Measurements from ENCODE around the gene CREBL2.

GRCh38 chr12:12628013-12628412 lies 16.3 kb downstream of the CREBL2 start:
- no peak for TF ChIP-seq POLR2AphosphoS5 (IDR thresholded peaks at IDR 0.05; ENCODE audit: borderline replicate concordance, low read depth, low read length)
- no peak for TF ChIP-seq EZH2 (IDR thresholded peaks at IDR 0.05)
